Suprapubic skin (tissue), 3 donors: ENCODE measurements around the gene RBM19.

ENCODE experiments used
- CTCF ChIP-seq, 2 donors: fragments of 200-600 bp in 1 of 2; fragments of 450-650 bp in 1 of 2; sonication (generic) in 1 of 2; IDR thresholded peaks; one replicate each; pipeline ENCODE4 v1.5.1; 2016 to 2019; ENCODE audit warnings: antibody characterized with exemption in 2 of 2, mild to moderate bottlenecking in 1 of 2, moderate library complexity in 1 of 2
- EP300 ChIP-seq: sonication (generic); formaldehyde crosslinking; IDR thresholded peaks from one replicate; pipeline ENCODE4 v1.6.1; 2017; ENCODE audit warnings: antibody characterized with exemption
- POLR2A ChIP-seq, 2 donors: fragments of 450-650 bp; IDR thresholded peaks; one replicate each; pipeline ENCODE4 v1.6.1; 2017; ENCODE audit warnings: antibody characterized with exemption in 2 of 2, mild to moderate bottlenecking in 2 of 2, moderate library complexity in 2 of 2

GRCh38 chr12:113788020-113788856 is 177.9 kb downstream of the RBM19 start:
- no peak for TF ChIP-seq EP300
- TF ChIP-seq CTCF (IDR thresholded peaks at IDR 0.05) = no peak
- TF ChIP-seq POLR2A (IDR thresholded peaks at IDR 0.05) = no peak
